ENCODE measurements around the gene GOSR2. TPM values are rescaled to one million over a fixed set of nuclear protein-coding genes. Genes with fewer than 3 reads are reported as not detected.
A peak's percentile ranks its signal among the peaks of the same experiment; 100 is the strongest.

Gene GOSR2
- total and polyA plus RNA-seq, 2 of the 13 experiments (the other 11 are each of a cell fraction or from before 2014, with no cell fraction given): 61.5 to 63.9 TPM

DNA sequence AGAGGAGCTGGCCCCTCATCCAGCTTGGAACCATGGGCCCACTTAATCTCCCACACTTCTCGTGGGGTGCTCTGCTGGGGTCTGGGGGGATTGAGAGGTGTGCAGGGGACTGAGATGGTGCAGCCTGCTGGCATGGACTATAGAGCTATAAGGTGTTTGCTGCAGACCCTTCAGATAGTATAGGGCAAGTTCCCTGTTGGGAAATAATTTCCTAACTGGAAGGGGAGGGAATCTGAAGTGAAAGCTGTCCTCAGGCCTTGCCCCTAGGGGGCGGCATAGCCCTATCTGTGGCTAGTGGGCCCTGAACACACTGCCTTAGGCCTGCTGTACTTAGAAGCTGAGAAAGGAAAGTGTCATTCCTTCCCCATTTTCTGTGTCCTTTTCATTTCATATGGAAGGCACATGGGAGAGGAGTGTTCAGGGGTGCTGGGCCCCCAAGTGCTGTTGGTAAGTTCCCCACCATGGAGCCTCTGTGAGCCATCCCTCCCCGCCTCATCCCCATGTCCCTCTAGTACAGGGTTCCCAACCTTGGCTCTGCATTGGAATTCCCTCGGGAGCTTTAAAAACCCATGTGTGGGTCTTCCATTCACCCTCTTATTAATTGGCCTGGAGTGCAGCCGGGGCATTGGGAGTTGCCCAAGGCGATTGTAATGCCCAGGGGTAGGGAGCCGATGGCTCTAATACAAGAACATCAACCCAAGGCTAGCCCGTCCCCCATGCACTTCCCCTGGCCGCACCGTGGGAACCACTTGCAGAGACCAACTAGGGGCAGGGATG, 19.7 kb downstream of the GOSR2 start (continued):
- TF ChIP-seq, protein P1, sequence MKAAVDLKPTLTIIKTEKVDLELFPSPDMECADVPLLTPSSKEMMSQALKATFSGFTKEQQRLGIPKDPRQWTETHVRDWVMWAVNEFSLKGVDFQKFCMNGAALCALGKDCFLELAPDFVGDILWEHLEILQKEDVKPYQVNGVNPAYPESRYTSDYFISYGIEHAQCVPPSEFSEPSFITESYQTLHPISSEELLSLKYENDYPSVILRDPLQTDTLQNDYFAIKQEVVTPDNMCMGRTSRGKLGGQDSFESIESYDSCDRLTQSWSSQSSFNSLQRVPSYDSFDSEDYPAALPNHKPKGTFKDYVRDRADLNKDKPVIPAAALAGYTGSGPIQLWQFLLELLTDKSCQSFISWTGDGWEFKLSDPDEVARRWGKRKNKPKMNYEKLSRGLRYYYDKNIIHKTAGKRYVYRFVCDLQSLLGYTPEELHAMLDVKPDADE (CRISPR knock-in tag; IDR thresholded peaks at IDR 0.05): no peak
- TF ChIP-seq ZBTB20 (CRISPR knock-in tag; IDR thresholded peaks at IDR 0.05; ENCODE audit: borderline replicate concordance, low read depth) (no peak), ZNF501 (CRISPR knock-in tag; IDR thresholded peaks at IDR 0.05) (peak; percentile 53; the same call in 1 of the 2 replicates), CREB1 (IDR thresholded peaks at IDR 0.05) (no peak), CREB1 (CRISPR knock-in tag; IDR thresholded peaks at IDR 0.05) (no peak), ZNF780A (CRISPR knock-in tag; IDR thresholded peaks at IDR 0.05) (no peak), MEIS2 (CRISPR knock-in tag; IDR thresholded peaks at IDR 0.05) (no peak), NCOA2 (CRISPR knock-in tag; IDR thresholded peaks at IDR 0.05) (no peak), NFIC (IDR thresholded peaks at IDR 0.05; ENCODE audit: low read length) (no peak), KLF9 (CRISPR knock-in tag; IDR thresholded peaks at IDR 0.05; ENCODE audit: low read depth) (no peak), MAFG (CRISPR knock-in tag; IDR thresholded peaks at IDR 0.05) (no peak), SCMH1 (CRISPR knock-in tag; IDR thresholded peaks at IDR 0.05; ENCODE audit: borderline replicate concordance) (no peak), SMARCE1 (IDR thresholded peaks at IDR 0.05; ENCODE audit: borderline replicate concordance) (no peak), ZNF235 (CRISPR knock-in tag; IDR thresholded peaks at IDR 0.05; ENCODE audit: borderline replicate concordance) (no peak)
- TF ChIP-seq, protein P2, sequence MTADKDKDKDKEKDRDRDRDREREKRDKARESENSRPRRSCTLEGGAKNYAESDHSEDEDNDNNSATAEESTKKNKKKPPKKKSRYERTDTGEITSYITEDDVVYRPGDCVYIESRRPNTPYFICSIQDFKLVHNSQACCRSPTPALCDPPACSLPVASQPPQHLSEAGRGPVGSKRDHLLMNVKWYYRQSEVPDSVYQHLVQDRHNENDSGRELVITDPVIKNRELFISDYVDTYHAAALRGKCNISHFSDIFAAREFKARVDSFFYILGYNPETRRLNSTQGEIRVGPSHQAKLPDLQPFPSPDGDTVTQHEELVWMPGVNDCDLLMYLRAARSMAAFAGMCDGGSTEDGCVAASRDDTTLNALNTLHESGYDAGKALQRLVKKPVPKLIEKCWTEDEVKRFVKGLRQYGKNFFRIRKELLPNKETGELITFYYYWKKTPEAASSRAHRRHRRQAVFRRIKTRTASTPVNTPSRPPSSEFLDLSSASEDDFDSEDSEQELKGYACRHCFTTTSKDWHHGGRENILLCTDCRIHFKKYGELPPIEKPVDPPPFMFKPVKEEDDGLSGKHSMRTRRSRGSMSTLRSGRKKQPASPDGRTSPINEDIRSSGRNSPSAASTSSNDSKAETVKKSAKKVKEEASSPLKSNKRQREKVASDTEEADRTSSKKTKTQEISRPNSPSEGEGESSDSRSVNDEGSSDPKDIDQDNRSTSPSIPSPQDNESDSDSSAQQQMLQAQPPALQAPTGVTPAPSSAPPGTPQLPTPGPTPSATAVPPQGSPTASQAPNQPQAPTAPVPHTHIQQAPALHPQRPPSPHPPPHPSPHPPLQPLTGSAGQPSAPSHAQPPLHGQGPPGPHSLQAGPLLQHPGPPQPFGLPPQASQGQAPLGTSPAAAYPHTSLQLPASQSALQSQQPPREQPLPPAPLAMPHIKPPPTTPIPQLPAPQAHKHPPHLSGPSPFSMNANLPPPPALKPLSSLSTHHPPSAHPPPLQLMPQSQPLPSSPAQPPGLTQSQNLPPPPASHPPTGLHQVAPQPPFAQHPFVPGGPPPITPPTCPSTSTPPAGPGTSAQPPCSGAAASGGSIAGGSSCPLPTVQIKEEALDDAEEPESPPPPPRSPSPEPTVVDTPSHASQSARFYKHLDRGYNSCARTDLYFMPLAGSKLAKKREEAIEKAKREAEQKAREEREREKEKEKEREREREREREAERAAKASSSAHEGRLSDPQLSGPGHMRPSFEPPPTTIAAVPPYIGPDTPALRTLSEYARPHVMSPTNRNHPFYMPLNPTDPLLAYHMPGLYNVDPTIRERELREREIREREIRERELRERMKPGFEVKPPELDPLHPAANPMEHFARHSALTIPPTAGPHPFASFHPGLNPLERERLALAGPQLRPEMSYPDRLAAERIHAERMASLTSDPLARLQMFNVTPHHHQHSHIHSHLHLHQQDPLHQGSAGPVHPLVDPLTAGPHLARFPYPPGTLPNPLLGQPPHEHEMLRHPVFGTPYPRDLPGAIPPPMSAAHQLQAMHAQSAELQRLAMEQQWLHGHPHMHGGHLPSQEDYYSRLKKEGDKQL (CRISPR knock-in tag; IDR thresholded peaks at IDR 0.05; ENCODE audit: low read depth): no peak
- TF ChIP-seq, protein P3, sequence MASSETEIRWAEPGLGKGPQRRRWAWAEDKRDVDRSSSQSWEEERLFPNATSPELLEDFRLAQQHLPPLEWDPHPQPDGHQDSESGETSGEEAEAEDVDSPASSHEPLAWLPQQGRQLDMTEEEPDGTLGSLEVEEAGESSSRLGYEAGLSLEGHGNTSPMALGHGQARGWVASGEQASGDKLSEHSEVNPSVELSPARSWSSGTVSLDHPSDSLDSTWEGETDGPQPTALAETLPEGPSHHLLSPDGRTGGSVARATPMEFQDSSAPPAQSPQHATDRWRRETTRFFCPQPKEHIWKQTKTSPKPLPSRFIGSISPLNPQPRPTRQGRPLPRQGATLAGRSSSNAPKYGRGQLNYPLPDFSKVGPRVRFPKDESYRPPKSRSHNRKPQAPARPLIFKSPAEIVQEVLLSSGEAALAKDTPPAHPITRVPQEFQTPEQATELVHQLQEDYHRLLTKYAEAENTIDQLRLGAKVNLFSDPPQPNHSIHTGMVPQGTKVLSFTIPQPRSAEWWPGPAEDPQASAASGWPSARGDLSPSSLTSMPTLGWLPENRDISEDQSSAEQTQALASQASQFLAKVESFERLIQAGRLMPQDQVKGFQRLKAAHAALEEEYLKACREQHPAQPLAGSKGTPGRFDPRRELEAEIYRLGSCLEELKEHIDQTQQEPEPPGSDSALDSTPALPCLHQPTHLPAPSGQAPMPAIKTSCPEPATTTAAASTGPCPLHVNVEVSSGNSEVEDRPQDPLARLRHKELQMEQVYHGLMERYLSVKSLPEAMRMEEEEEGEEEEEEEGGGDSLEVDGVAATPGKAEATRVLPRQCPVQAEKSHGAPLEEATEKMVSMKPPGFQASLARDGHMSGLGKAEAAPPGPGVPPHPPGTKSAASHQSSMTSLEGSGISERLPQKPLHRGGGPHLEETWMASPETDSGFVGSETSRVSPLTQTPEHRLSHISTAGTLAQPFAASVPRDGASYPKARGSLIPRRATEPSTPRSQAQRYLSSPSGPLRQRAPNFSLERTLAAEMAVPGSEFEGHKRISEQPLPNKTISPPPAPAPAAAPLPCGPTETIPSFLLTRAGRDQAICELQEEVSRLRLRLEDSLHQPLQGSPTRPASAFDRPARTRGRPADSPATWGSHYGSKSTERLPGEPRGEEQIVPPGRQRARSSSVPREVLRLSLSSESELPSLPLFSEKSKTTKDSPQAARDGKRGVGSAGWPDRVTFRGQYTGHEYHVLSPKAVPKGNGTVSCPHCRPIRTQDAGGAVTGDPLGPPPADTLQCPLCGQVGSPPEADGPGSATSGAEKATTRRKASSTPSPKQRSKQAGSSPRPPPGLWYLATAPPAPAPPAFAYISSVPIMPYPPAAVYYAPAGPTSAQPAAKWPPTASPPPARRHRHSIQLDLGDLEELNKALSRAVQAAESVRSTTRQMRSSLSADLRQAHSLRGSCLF (CRISPR knock-in tag; IDR thresholded peaks at IDR 0.05; ENCODE audit: borderline replicate concordance): no peak

Data from HepG2 (cell line).